ENCODE data around the gene PCK1. TPM values are rescaled to one million over a fixed set of nuclear protein-coding genes. Genes with fewer than 3 reads are reported as not detected.

PCK1 gene
- total RNA-seq, 4 donors from 2014 or later: 395 to 794 (median 739) TPM

DNA sequence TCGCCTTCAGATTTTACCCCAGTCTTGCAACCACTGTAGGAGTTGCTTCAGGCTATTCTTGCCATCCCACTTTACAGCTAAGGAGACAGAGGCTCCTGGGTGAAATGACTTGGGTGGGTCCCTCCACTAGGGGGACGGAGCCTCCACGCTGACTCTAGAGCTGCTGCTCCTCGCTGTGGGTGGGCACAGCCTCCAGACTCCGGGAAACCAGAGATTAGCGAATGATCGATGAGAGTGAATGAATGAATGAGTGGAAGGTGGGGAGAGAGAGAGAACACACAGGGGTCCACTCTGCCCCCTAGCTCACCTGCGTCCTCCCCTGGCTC, 48.9 kb downstream of the PCK1 start:
- WGBS, 2 donors (ENCODE audit: low coverage in 1 of 2): 95% methylated on average over 8 of the region's 8 CpGs; no CpG with 5 or more reads in 1 of the 2 donors
- Histone ChIP-seq H3K4me1 (peaks cover 0 to 9% (median 3%) of the 10 kb centered on the region in 4 donors), H3K4me3 (no peak overlapping the region), H3K9me3 (no peaks in the 10 kb centered on the region), H3K27me3 (no peaks in the 10 kb centered on the region), H3K36me3 (no peaks in the 10 kb centered on the region), H3K27ac (no peak overlapping the region)
- TF ChIP-seq POLR2A (IDR thresholded peaks at IDR 0.05) (no peak), POLR2AphosphoS5 (IDR thresholded peaks at IDR 0.05) (no peak), EP300 (IDR thresholded peaks at IDR 0.05; ENCODE audit: low read depth) (no peak), CTCF (IDR thresholded peaks at IDR 0.05) (no peak)
- intact Hi-C loops (cut with DNase I; ENCODE audit: low total_unique reads) (no loop called here), in situ Hi-C loops (cut with MboI; ENCODE audit: low pct_ligation_motif_present in 1 of 4, low pct_unique_long_range_greater_than_20kb in 1 of 4, low sequenced_read_pairs in 3 of 4) (loop anchor here in 2 of 4 donors (10.0 to 25.0 kb wide), 2 partner anchors 223 to 595 kb away; partner anchors contain the start of gene RBM38 (in 1 of the 2))
- DNase-seq: no peak

- H3K27me3 ChIP-seq: no peaks in the 10 kb centered on the region
These were observed 49.5 kb downstream of the PCK1 start for GRCh38 chr20:57610261-57610952.

DNA sequence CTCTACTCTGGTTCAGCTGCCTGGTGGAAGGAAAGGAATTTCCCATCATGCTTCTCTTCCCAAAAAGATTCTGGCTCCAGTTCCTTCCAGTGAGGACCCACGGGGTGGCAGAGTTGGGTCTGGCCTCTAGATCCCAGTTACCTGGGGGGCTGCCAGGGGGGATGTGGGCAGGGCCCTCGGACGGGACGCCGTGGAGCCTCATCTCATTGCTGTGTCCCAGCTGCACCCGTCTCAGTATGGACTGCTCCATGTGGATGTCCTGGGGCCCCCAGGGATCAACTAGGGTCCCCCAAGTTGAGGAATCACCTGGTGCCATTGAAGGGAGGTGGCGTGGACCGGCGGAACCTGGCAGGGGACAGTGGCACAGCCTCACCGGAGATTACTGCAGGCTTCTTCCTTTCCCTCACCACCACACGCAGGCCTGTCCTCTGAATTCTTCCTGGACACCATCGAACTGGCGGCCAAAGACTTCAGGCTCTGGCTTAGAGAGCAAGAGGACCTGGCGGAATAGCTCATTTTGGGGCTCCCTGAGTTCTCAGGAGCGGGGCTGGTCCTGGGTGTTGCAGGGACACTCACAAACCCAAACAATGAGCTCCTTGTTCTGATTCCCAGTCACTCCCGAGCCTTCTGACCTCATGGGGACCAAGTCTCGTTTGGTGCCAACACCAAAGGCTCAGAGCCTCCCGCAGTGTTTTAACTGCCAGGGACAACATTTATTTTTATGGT, 50.8 kb downstream of the PCK1 start:
- no peak overlapping the region for H3K4me3 ChIP-seq
- no peaks in the 10 kb centered on the region for H3K4me1 ChIP-seq
- peak; percentile 6 for DNase-seq
- intact Hi-C loops (cut with DNase I; ENCODE audit: low total_unique reads) (no loop called here), in situ Hi-C loops (cut with MboI; ENCODE audit: low pct_ligation_motif_present in 1 of 4, low pct_unique_long_range_greater_than_20kb in 1 of 4, low sequenced_read_pairs in 3 of 4) (loop anchor here in 1 of 4 donors (25.0 kb wide), 1 partner anchor 224 kb away; the partner anchor contains the start of gene RBM38)
- no peaks in the 10 kb centered on the region for H3K36me3 ChIP-seq
- no peak for TF ChIP-seq CTCF (IDR thresholded peaks at IDR 0.05)
- TF ChIP-seq EP300 (IDR thresholded peaks at IDR 0.05; ENCODE audit: low read depth): no peak
- TF ChIP-seq POLR2AphosphoS5 (IDR thresholded peaks at IDR 0.05): no peak
- no peak for TF ChIP-seq POLR2A (IDR thresholded peaks at IDR 0.05)
- H3K27me3 ChIP-seq: no peaks in the 10 kb centered on the region
- H3K9me3 ChIP-seq: no peaks in the 10 kb centered on the region
- 43 to 84% methylated on average over 4 to 18 of the region's 18 CpGs for WGBS, 2 donors (ENCODE audit: low coverage in 1 of 2)
- no peak overlapping the region for H3K27ac ChIP-seq

More at GRCh38 chr20:57610261-57610952, 49.5 kb downstream of the PCK1 start:
- H3K4me1 ChIP-seq: peaks cover 0 to 4% (median 2%) of the 10 kb centered on the region in 4 donors
- H3K27ac ChIP-seq: no peak overlapping the region
- intact Hi-C loops (cut with DNase I; ENCODE audit: low total_unique reads) (no loop called here), in situ Hi-C loops (cut with MboI; ENCODE audit: low pct_ligation_motif_present in 1 of 4, low pct_unique_long_range_greater_than_20kb in 1 of 4, low sequenced_read_pairs in 3 of 4) (loop anchor here in 1 of 4 donors (25.0 kb wide), 1 partner anchor 223 kb away; the partner anchor contains the start of gene RBM38)
- peak; percentile 4 for DNase-seq
- H3K4me3 ChIP-seq: no peak overlapping the region
- no peaks in the 10 kb centered on the region for H3K36me3 ChIP-seq
- no peak for TF ChIP-seq CTCF (IDR thresholded peaks at IDR 0.05)
- no peak for TF ChIP-seq POLR2AphosphoS5 (IDR thresholded peaks at IDR 0.05)
- no peak for TF ChIP-seq EP300 (IDR thresholded peaks at IDR 0.05; ENCODE audit: low read depth)
- TF ChIP-seq POLR2A (IDR thresholded peaks at IDR 0.05): no peak
- H3K9me3 ChIP-seq: no peaks in the 10 kb centered on the region
- 60 to 91% methylated on average over 1 to 18 of the region's 18 CpGs for WGBS, 2 donors (ENCODE audit: low coverage in 1 of 2)

DNA sequence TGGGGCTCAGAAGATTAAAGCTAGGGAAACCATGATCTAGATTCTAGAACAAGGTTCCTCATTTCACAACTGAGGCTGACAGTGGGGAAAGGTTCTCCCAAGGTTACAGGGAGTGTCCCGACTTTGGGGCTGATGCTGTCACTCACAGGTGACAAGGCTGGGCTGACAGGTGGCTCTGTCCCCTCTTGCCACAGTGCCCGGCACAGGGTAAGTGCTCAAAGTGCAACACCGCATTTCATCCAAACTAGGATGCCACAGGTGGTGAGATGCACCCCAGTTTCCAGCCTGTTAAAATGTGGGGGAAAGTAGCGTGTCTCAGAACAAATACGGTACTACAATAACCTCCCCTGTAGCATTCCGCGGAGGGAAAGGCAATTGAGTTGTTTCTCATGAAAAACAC, 51.5 kb downstream of the PCK1 start:
- 80 to 93% methylated on average over 2 to 7 of the region's 7 CpGs for WGBS, 2 donors (ENCODE audit: low coverage in 1 of 2)
- TF ChIP-seq CTCF (IDR thresholded peaks at IDR 0.05) (no peak), POLR2AphosphoS5 (IDR thresholded peaks at IDR 0.05) (no peak), EP300 (IDR thresholded peaks at IDR 0.05; ENCODE audit: low read depth) (no peak), POLR2A (IDR thresholded peaks at IDR 0.05) (no peak)
- Histone ChIP-seq H3K36me3 (no peaks in the 10 kb centered on the region), H3K27me3 (no peaks in the 10 kb centered on the region), H3K27ac (no peak overlapping the region), H3K4me3 (no peak overlapping the region), H3K9me3 (no peaks in the 10 kb centered on the region), H3K4me1 (peaks cover 0 to 2% (median 0%) of the 10 kb centered on the region in 4 donors)
- in situ Hi-C loops (cut with MboI; ENCODE audit: low pct_ligation_motif_present in 1 of 4, low pct_unique_long_range_greater_than_20kb in 1 of 4, low sequenced_read_pairs in 3 of 4) (loop anchor here in 1 of 4 donors (25.0 kb wide), 1 partner anchor 225 kb away; the partner anchor contains the start of gene RBM38), intact Hi-C loops (cut with DNase I; ENCODE audit: low total_unique reads) (no loop called here)
- no peak for DNase-seq
